Sciatic nerve (tissue), 2 donors: ENCODE results near the gene DRAM1. TPM values are rescaled to one million over a fixed set of nuclear protein-coding genes. Genes with fewer than 3 reads are reported as not detected.
"Not testable (repeated sequence)": the region's sequence is repeated elsewhere in the genome, so short reads cannot be mapped to it uniquely, and the experiment has no call there.

Experiments
- ATAC-seq: fragments of 200-7000 bp; cut with Tn5 transposase; one replicate; pipeline ENCODE4 v1.9.1; 2020; ENCODE audit warnings: mild to moderate bottlenecking, moderate library complexity
- DNase-seq: peaks from one replicate; pipeline ENCODE4 v3.0.0-alpha.2; 2020; ENCODE audit warnings: low spot score
- intact Hi-C: fragments of 100-400 bp; cut with DNase I; formaldehyde crosslinking; loops from one replicate; pipeline ENCODE4 v1.14.2; 2022
- total RNA-seq: library from RNA; stranded (reverse); fragmentation: NEBNext Ultra II Directional; extraction: Animal tissue kit (Norgen Biotek cat#: 25700); gene quantifications from one replicate; pipeline ENCODE4 v1.2.1, GENCODE V29; 2021
- donor health status: DM: no; HTN: no; CAD: no.
- donor health status: DM: no; HTN: no; CAD: no.

DRAM1 gene
- total RNA-seq, 1 donor from 2014 or later = 21.6 TPM

- intact Hi-C loops = no loop called here
Measured at GRCh38 chr12:101885912-101886561, 8.7 kb downstream of the DRAM1 start.

GRCh38 chr12:101889211-101889752 lies 11.9 kb downstream of the DRAM1 start:
- intact Hi-C loops = no loop called here
- ATAC-seq (no peak), DNase-seq (no peak)

More at GRCh38 chr12:101885912-101886561, 8.7 kb downstream of the DRAM1 start:
- ATAC-seq (no peak), DNase-seq (no peak)

GRCh38 chr12:101891462-101891971 lies 14.1 kb downstream of the DRAM1 start:
- DNase-seq = no peak
- intact Hi-C loops = no loop called here
- ATAC-seq = peak; percentile 39

GRCh38 chr12:101892794-101893193 lies 15.4 kb downstream of the DRAM1 start:
- ATAC-seq (no peak), DNase-seq (no peak)
- intact Hi-C loops = no loop called here

- intact Hi-C loops = no loop called here
- no peak for DNase-seq
- no peak for ATAC-seq
Measured at GRCh38 chr12:101901777-101902176, 24.4 kb downstream of the DRAM1 start.

GRCh38 chr12:101902641-101903040 lies 25.3 kb downstream of the DRAM1 start:
- DNase-seq (no peak), ATAC-seq (no peak)
- intact Hi-C loops = no loop called here

GRCh38 chr12:101906226-101906625 lies 28.8 kb downstream of the DRAM1 start:
- DNase-seq (no peak), ATAC-seq (no peak)
- intact Hi-C loops = no loop called here

GRCh38 chr12:101908395-101908794 lies 31.0 kb downstream of the DRAM1 start:
- ATAC-seq (no peak), DNase-seq (no peak)
- intact Hi-C loops = no loop called here

- DNase-seq (no peak), ATAC-seq (no peak)
- intact Hi-C loops = no loop called here
Measured at GRCh38 chr12:101909646-101910045, 32.3 kb downstream of the DRAM1 start.

GRCh38 chr12:101915841-101916240 lies 38.5 kb downstream of the DRAM1 start:
- no peak for ATAC-seq
- intact Hi-C loops = no loop called here

GRCh38 chr12:101918805-101919204 lies 41.4 kb downstream of the DRAM1 start:
- intact Hi-C loops, ATAC-seq: not testable (repeated sequence)

More at GRCh38 chr12:101915841-101916240, 38.5 kb downstream of the DRAM1 start:
- no peak for DNase-seq

GRCh38 chr12:101919447-101919846 lies 42.1 kb downstream of the DRAM1 start:
- ATAC-seq = no peak
- no peak for DNase-seq
- intact Hi-C loops = no loop called here

More at GRCh38 chr12:101918805-101919204, 41.4 kb downstream of the DRAM1 start:
- DNase-seq = not testable (repeated sequence)

GRCh38 chr12:101920906-101921305 lies 43.5 kb downstream of the DRAM1 start:
- DNase-seq (no peak), ATAC-seq (no peak)
- intact Hi-C loops = no loop called here

- ATAC-seq (no peak), DNase-seq (no peak)
- intact Hi-C loops = no loop called here
Measured at GRCh38 chr12:101923045-101923718, 45.8 kb downstream of the DRAM1 start.

GRCh38 chr12:101924618-101925017 lies 47.2 kb downstream of the DRAM1 start:
- no peak for DNase-seq
- intact Hi-C loops = no loop called here
- no peak for ATAC-seq

GRCh38 chr12:101925361-101925760 lies 48.0 kb downstream of the DRAM1 start:
- ATAC-seq (peak; percentile 98), DNase-seq (no peak)
- intact Hi-C loops = no loop called here

GRCh38 chr12:101925935-101926334 lies 48.6 kb downstream of the DRAM1 start:
- DNase-seq = no peak
- no peak for ATAC-seq
- intact Hi-C loops = no loop called here

- ATAC-seq (no peak), DNase-seq (no peak)
- intact Hi-C loops = no loop called here
Measured at GRCh38 chr12:101927036-101927435, 49.7 kb downstream of the DRAM1 start.

GRCh38 chr12:101927999-101928398 lies 50.6 kb downstream of the DRAM1 start:
- intact Hi-C loops = no loop called here
- ATAC-seq = no peak
- no peak for DNase-seq

GRCh38 chr12:101928556-101928955 lies 51.2 kb downstream of the DRAM1 start:
- intact Hi-C loops = no loop called here
- no peak for DNase-seq
- ATAC-seq = no peak
